ENCODE results near the gene NUP98.

GRCh38 chr11:3732671-3733436 lies 64.5 kb downstream of the NUP98 start:
- TF ChIP-seq POLR2AphosphoS5 (IDR thresholded peaks at IDR 0.05; ENCODE audit: low read depth, low read length) = no peak
- no peak for TF ChIP-seq CTCF (IDR thresholded peaks at IDR 0.05)
- no peak for TF ChIP-seq ELF1 (IDR thresholded peaks at IDR 0.05)
- no peak for TF ChIP-seq YY1 (IDR thresholded peaks at IDR 0.05; ENCODE audit: low read depth)
- TF ChIP-seq PBX3 (IDR thresholded peaks at IDR 0.05) = no peak
- TF ChIP-seq RCOR1 (IDR thresholded peaks at IDR 0.05; ENCODE audit: low read length) = no peak
- TF ChIP-seq MEF2A (IDR thresholded peaks at IDR 0.05; ENCODE audit: borderline replicate concordance, low read depth) = no peak
- no peak for TF ChIP-seq EZH2phosphoT487 (IDR thresholded peaks at IDR 0.05; ENCODE audit: borderline replicate concordance, low read depth)
- TF ChIP-seq, protein P1, sequence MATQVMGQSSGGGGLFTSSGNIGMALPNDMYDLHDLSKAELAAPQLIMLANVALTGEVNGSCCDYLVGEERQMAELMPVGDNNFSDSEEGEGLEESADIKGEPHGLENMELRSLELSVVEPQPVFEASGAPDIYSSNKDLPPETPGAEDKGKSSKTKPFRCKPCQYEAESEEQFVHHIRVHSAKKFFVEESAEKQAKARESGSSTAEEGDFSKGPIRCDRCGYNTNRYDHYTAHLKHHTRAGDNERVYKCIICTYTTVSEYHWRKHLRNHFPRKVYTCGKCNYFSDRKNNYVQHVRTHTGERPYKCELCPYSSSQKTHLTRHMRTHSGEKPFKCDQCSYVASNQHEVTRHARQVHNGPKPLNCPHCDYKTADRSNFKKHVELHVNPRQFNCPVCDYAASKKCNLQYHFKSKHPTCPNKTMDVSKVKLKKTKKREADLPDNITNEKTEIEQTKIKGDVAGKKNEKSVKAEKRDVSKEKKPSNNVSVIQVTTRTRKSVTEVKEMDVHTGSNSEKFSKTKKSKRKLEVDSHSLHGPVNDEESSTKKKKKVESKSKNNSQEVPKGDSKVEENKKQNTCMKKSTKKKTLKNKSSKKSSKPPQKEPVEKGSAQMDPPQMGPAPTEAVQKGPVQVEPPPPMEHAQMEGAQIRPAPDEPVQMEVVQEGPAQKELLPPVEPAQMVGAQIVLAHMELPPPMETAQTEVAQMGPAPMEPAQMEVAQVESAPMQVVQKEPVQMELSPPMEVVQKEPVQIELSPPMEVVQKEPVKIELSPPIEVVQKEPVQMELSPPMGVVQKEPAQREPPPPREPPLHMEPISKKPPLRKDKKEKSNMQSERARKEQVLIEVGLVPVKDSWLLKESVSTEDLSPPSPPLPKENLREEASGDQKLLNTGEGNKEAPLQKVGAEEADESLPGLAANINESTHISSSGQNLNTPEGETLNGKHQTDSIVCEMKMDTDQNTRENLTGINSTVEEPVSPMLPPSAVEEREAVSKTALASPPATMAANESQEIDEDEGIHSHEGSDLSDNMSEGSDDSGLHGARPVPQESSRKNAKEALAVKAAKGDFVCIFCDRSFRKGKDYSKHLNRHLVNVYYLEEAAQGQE (IDR thresholded peaks at IDR 0.05; ENCODE audit: low read depth, low read length) = no peak
- no peak for TF ChIP-seq EP300 (IDR thresholded peaks at IDR 0.05; ENCODE audit: borderline replicate concordance in 1 of 2, low read depth in 1 of 2, low read length in 1 of 2)
- TF ChIP-seq, protein P2, sequence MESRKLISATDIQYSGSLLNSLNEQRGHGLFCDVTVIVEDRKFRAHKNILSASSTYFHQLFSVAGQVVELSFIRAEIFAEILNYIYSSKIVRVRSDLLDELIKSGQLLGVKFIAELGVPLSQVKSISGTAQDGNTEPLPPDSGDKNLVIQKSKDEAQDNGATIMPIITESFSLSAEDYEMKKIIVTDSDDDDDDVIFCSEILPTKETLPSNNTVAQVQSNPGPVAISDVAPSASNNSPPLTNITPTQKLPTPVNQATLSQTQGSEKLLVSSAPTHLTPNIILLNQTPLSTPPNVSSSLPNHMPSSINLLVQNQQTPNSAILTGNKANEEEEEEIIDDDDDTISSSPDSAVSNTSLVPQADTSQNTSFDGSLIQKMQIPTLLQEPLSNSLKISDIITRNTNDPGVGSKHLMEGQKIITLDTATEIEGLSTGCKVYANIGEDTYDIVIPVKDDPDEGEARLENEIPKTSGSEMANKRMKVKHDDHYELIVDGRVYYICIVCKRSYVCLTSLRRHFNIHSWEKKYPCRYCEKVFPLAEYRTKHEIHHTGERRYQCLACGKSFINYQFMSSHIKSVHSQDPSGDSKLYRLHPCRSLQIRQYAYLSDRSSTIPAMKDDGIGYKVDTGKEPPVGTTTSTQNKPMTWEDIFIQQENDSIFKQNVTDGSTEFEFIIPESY (IDR thresholded peaks at IDR 0.05; ENCODE audit: borderline replicate concordance, low read depth) = no peak
- TF ChIP-seq TAF1 (IDR thresholded peaks at IDR 0.05; ENCODE audit: borderline replicate concordance, low read depth, low read length) = no peak
- no peak for TF ChIP-seq CHD2 (IDR thresholded peaks at IDR 0.05; ENCODE audit: low read length, partially characterized antibody)
- TF ChIP-seq SMC3 (IDR thresholded peaks at IDR 0.05; ENCODE audit: low read depth, low read length) = no peak

All from SK-N-SH (cell line).